22Rv1 (cell line): ENCODE data around the gene MCF2L.

Source experiments
- CTCF ChIP-seq: fragments of 450-650 bp; IDR thresholded peaks from 2 replicates; pipeline ENCODE4 v1.5.1; 2017; ENCODE audit warnings: mild to moderate bottlenecking
- ZFX ChIP-seq: fragments of 450-650 bp; IDR thresholded peaks from 2 replicates; pipeline ENCODE4 v1.6.1; 2017; ENCODE audit warnings: antibody characterized with exemption, borderline replicate concordance

- no peak for TF ChIP-seq CTCF
- no peak for TF ChIP-seq ZFX
Measured at GRCh38 chr13:113113846-113114271, 144.8 kb downstream of the MCF2L start.
